ENCODE measurements around the gene MAGEB17.

DNA sequence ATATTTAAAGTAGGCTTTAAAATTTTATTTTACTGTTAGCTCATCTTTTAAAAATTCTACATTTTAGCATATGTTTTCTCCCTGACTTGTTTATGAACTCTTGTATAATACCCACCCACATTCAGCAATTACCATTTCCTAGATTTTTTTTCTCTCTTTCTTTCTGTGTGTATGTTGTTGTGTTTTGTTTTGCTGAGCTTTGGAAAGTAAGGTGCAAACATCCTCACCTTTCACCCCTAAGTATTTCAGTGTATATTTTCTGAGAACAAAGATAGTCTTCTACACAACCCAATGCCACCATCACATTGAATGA, 25.1 kb upstream of the MAGEB17 start:
- TF ChIP-seq, protein P1, sequence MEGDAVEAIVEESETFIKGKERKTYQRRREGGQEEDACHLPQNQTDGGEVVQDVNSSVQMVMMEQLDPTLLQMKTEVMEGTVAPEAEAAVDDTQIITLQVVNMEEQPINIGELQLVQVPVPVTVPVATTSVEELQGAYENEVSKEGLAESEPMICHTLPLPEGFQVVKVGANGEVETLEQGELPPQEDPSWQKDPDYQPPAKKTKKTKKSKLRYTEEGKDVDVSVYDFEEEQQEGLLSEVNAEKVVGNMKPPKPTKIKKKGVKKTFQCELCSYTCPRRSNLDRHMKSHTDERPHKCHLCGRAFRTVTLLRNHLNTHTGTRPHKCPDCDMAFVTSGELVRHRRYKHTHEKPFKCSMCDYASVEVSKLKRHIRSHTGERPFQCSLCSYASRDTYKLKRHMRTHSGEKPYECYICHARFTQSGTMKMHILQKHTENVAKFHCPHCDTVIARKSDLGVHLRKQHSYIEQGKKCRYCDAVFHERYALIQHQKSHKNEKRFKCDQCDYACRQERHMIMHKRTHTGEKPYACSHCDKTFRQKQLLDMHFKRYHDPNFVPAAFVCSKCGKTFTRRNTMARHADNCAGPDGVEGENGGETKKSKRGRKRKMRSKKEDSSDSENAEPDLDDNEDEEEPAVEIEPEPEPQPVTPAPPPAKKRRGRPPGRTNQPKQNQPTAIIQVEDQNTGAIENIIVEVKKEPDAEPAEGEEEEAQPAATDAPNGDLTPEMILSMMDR (IDR thresholded peaks at IDR 0.05; ENCODE audit: low read depth, low read length): no peak
- TF ChIP-seq POLR2A (IDR thresholded peaks at IDR 0.05; ENCODE audit: extremely low read depth, insufficient read length) (no peak), MYC (IDR thresholded peaks at IDR 0.05; ENCODE audit: low read depth, low read length) (no peak)
- TF ChIP-seq, protein P2, sequence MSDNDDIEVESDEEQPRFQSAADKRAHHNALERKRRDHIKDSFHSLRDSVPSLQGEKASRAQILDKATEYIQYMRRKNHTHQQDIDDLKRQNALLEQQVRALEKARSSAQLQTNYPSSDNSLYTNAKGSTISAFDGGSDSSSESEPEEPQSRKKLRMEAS (IDR thresholded peaks at IDR 0.05; ENCODE audit: low read depth, low read length): no peak

All from NB4 (cell line).